RWPE2 (cell line): ENCODE results near the gene PRKG1.

Experiments used
- ATAC-seq: fragments of 200-7000 bp; cut with Tn5 transposase; 3 replicates; pipeline ENCODE4 v1.9.1; 2021; ENCODE audit warnings: low read depth
- DNase-seq: peaks from one replicate; pipeline ENCODE4 v3.0.0-alpha.2; 2020; ENCODE audit warnings: low spot score
- H3K27ac ChIP-seq: fragments of 450-650 bp; 2 replicates; pipeline ENCODE4 v1.5.1; 2017; ENCODE audit warnings: mild to moderate bottlenecking; ENCODE audit not compliant: poor library complexity, severe bottlenecking
- H3K27me3 ChIP-seq: fragments of 250-450 bp; sonication (Bioruptor Pico); 2 replicates; pipeline ENCODE4 v1.5.1; 2021; ENCODE audit warnings: mild to moderate bottlenecking, moderate library complexity; ENCODE audit not compliant: insufficient read depth, poor library complexity, severe bottlenecking
- H3K36me3 ChIP-seq: fragments of 250-450 bp; sonication (Bioruptor Pico); 2 replicates; pipeline ENCODE4 v1.5.1; 2020; ENCODE audit warnings: low read depth, mild to moderate bottlenecking, moderate library complexity
- H3K4me1 ChIP-seq: fragments of 250-450 bp; sonication (Bioruptor Pico); 2 replicates; pipeline ENCODE4 v1.5.1; 2021; ENCODE audit warnings: mild to moderate bottlenecking, moderate library complexity; ENCODE audit not compliant: insufficient read depth, poor library complexity, severe bottlenecking
- H3K4me3 ChIP-seq: fragments of 250-450 bp; sonication (Bioruptor Pico); 2 replicates; pipeline ENCODE4 v1.5.1; 2021; ENCODE audit warnings: mild to moderate bottlenecking, moderate library complexity; ENCODE audit not compliant: severe bottlenecking
- H3K9me3 ChIP-seq: fragments of 250-450 bp; sonication (Bioruptor Pico); 2 replicates; pipeline ENCODE4 v1.5.1; 2021; ENCODE audit warnings: mild to moderate bottlenecking, moderate library complexity; ENCODE audit not compliant: severe bottlenecking
- TF ChIP-seq, protein P1 (sequence below): fragments of 450-650 bp; IDR thresholded peaks from one replicate; pipeline ENCODE4 v1.5.1; 2017; ENCODE audit warnings: mild to moderate bottlenecking, moderate library complexity; ENCODE audit not compliant: poor library complexity, severe bottlenecking

The PRKG1 gene

DNA sequence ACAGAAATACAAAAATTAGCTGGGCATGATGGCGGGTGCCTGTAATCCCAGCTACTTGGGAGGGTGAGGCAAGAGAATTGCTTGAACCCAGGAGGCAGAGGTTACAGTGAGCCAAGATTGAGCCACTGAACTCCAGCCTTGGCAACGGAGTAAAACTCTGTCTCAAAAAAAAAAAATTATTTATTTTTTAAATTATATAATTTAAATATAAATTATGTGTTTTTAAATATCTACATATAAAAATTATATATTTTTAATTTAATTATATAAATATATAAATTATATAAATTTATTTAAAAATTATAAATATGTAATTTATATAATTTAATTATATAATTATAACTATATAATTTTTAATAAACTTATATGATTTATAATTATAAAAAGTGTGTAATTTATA, 51.2 kb downstream of the PRKG1 start:
- no peak for ATAC-seq
- no peak for DNase-seq
- H3K4me3 ChIP-seq: no peak overlapping the region
- H3K4me1 ChIP-seq: peaks cover 5% of the 10 kb centered on the region
- H3K9me3 ChIP-seq: no peaks in the 10 kb centered on the region
- no peaks in the 10 kb centered on the region for H3K36me3 ChIP-seq
- H3K27ac ChIP-seq: no peak overlapping the region
- no peaks in the 10 kb centered on the region for H3K27me3 ChIP-seq
- TF ChIP-seq, protein P1, sequence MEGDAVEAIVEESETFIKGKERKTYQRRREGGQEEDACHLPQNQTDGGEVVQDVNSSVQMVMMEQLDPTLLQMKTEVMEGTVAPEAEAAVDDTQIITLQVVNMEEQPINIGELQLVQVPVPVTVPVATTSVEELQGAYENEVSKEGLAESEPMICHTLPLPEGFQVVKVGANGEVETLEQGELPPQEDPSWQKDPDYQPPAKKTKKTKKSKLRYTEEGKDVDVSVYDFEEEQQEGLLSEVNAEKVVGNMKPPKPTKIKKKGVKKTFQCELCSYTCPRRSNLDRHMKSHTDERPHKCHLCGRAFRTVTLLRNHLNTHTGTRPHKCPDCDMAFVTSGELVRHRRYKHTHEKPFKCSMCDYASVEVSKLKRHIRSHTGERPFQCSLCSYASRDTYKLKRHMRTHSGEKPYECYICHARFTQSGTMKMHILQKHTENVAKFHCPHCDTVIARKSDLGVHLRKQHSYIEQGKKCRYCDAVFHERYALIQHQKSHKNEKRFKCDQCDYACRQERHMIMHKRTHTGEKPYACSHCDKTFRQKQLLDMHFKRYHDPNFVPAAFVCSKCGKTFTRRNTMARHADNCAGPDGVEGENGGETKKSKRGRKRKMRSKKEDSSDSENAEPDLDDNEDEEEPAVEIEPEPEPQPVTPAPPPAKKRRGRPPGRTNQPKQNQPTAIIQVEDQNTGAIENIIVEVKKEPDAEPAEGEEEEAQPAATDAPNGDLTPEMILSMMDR: no peak

- ATAC-seq (peak; percentile 23; the same call in 1 of the 3 replicates), DNase-seq (no peak)
- Histone ChIP-seq H3K4me1 (peaks cover 5% of the 10 kb centered on the region), H3K4me3 (no peak overlapping the region), H3K27me3 (no peaks in the 10 kb centered on the region), H3K36me3 (no peaks in the 10 kb centered on the region), H3K9me3 (no peaks in the 10 kb centered on the region), H3K27ac (no peak overlapping the region)
- TF ChIP-seq, protein P1: no peak
Observed at GRCh38 chr10:51129946-51130544, 55.8 kb downstream of the PRKG1 start.

DNA sequence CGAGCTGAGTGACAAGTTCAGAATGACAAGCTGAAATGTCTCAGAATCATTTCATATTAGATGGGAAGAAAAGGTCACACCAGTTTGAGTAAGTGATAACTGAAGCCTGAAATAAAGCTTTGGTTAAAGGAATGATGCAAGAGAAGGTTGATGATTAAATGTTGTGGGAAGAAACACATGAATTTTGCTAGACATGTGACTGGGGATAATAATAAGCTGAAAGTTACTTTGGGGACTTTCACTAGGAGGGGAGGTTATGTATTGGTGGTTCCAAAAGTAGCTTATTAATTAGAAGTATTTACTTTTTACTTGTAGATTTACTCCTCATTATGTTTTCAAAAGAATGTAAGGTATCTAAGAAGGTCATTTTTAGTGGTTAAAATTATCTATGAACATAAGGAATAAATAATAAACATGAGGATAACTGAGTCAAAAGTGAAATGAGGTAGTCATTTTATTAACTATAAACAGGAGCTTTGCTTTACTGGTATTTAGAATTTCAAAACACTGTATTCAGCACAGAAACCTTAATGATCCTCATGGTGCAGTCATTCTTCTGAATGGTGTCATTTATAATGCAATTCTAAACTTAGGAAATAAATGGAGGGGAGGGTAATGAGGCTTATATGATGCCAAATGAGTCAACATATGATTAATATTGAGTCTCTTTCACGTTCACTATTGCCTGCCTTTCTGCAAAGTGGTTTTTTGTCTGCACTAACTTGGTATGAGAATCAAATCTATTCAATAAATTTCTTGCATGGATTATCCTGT, 63.7 kb downstream of the PRKG1 start:
- H3K4me3 ChIP-seq: no peak overlapping the region
- no peaks in the 10 kb centered on the region for H3K36me3 ChIP-seq
- peaks cover 3% of the 10 kb centered on the region for H3K4me1 ChIP-seq
- DNase-seq: no peak
- H3K27me3 ChIP-seq: no peaks in the 10 kb centered on the region
- ATAC-seq: peak; percentile 83
- TF ChIP-seq, protein P1: no peak
- H3K27ac ChIP-seq: no peak overlapping the region
- no peaks in the 10 kb centered on the region for H3K9me3 ChIP-seq

DNA sequence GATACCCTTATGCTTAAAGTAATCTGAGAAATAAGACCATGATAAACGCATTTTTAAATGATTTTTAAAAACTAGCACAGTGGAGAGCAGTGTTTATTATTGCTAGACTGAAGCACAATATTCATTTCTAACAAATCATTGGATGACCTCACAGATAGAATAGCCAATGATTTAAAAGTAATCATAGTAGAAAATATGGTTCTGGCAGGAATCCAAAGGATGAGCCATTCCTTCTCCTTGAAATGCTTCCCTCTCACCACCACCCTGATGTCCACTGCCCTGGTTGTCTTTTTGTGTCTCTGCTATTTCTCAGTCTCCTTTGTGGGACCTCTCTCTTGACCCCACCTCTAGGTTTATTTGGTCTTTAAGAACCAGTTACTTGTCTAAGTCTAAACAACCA, 64.9 kb downstream of the PRKG1 start:
- TF ChIP-seq, protein P1: no peak
- Histone ChIP-seq H3K4me3 (no peak overlapping the region), H3K27ac (no peak overlapping the region), H3K9me3 (no peaks in the 10 kb centered on the region), H3K27me3 (no peaks in the 10 kb centered on the region), H3K36me3 (no peaks in the 10 kb centered on the region), H3K4me1 (peaks cover 3% of the 10 kb centered on the region)
- no peak for ATAC-seq
- DNase-seq: no peak

DNA sequence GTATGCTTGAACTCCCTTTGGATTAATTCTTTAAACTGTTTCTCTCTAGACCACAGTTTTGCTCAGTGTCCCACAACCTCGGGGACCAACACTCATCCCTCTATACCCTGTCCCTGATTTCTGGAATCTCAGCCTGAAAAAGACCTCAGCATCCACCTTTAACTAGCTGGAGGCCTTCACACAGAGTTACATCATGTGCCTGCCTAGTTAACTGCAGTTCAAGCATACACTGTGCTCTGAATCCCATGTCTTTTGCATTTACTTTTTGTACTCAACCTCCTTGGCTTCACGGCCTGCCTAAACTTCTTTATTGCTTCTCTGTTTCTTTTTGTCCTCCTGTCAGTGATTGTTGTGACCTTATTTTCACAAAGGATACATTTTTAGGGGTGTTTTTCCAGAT, 66.7 kb downstream of the PRKG1 start:
- H3K27ac ChIP-seq: no peak overlapping the region
- no peaks in the 10 kb centered on the region for H3K9me3 ChIP-seq
- no peaks in the 10 kb centered on the region for H3K36me3 ChIP-seq
- ATAC-seq (no peak), DNase-seq (no peak)
- peaks cover 3% of the 10 kb centered on the region for H3K4me1 ChIP-seq
- TF ChIP-seq, protein P1: no peak
- no peak overlapping the region for H3K4me3 ChIP-seq
- H3K27me3 ChIP-seq: no peaks in the 10 kb centered on the region
